ENCODE results near the gene PSEN1.

PSEN1 gene

GRCh38 chr14:73136387-73137225, at the start of gene PSEN1:
TSS of gene PSEN1 (plus strand) at chr14:73136507. CDS start at chr14:73148020, 11,513 bp downstream.
- H3K27ac ChIP-seq: peak within 1 kb of the TSS; percentile 91
- ChIA-PET CTCF (no interaction called here), POLR2A (ENCODE audit: low non-redundant PET) (interaction anchor here (0.6 kb wide), 2 partner anchors 57 to 322 kb away, joined by 3 read pairs; partner anchors contain the start of gene NUMB)
- no peak for TF ChIP-seq CTCF (conservative IDR thresholded peaks at IDR 0.05; ENCODE audit: low read depth)
- peak; percentile 95 for DNase-seq (ENCODE audit: low spot score)

GRCh38 chr14:73091044-73091443, 45.3 kb upstream of the PSEN1 start:
- TF ChIP-seq CTCF (conservative IDR thresholded peaks at IDR 0.05; ENCODE audit: low read depth): no peak
- no peak for DNase-seq (ENCODE audit: low spot score)
- H3K27ac ChIP-seq: no peak overlapping the region
- ChIA-PET CTCF (no interaction called here), POLR2A (ENCODE audit: low non-redundant PET) (no interaction called here)

GRCh38 chr14:73097421-73097820, 38.9 kb upstream of the PSEN1 start:
- POLR2A ChIA-PET (ENCODE audit: low non-redundant PET): no interaction called here
- no peak for DNase-seq (ENCODE audit: low spot score)
- CTCF ChIA-PET: interaction anchor here (0.7 kb wide), 1 partner anchor 1965 kb away, joined by 3 read pairs; no protein-coding TSS in a partner anchor
- no peak for TF ChIP-seq CTCF (conservative IDR thresholded peaks at IDR 0.05; ENCODE audit: low read depth)
- H3K27ac ChIP-seq: no peak overlapping the region

- no peak overlapping the region for H3K27ac ChIP-seq
- no peak for TF ChIP-seq CTCF (conservative IDR thresholded peaks at IDR 0.05; ENCODE audit: low read depth)
- ChIA-PET POLR2A (ENCODE audit: low non-redundant PET) (no interaction called here), CTCF (no interaction called here)
- DNase-seq (ENCODE audit: low spot score): no peak
Measured at GRCh38 chr14:73100334-73100733, 36.0 kb upstream of the PSEN1 start.

- ChIA-PET POLR2A (ENCODE audit: low non-redundant PET) (no interaction called here), CTCF (no interaction called here)
- no peak for DNase-seq (ENCODE audit: low spot score)
- no peak for TF ChIP-seq CTCF (conservative IDR thresholded peaks at IDR 0.05; ENCODE audit: low read depth)
- no peak overlapping the region for H3K27ac ChIP-seq
Measured at GRCh38 chr14:73102806-73103497, 33.4 kb upstream of the PSEN1 start.

GRCh38 chr14:73105050-73105449, 31.3 kb upstream of the PSEN1 start:
- DNase-seq (ENCODE audit: low spot score): no peak
- no peak for TF ChIP-seq CTCF (conservative IDR thresholded peaks at IDR 0.05; ENCODE audit: low read depth)
- ChIA-PET POLR2A (ENCODE audit: low non-redundant PET) (no interaction called here), CTCF (no interaction called here)
- no peak overlapping the region for H3K27ac ChIP-seq
